Transverse colon (tissue), 4 donors: ENCODE measurements around the gene ABTB2.

Experiments used
- CTCF ChIP-seq, 5 experiments: fragments of 200-600 bp in 3 of 5; fragments of 450-650 bp in 2 of 5; sonication (generic) in 3 of 5; IDR thresholded peaks; 1 replicate in 2 of 5; 2 replicates in 3 of 5; pipeline ENCODE4 v1.5.1; 2016 to 2017; ENCODE audit warnings: antibody characterized with exemption in 5 of 5, inconsistent platforms in 3 of 5, mild to moderate bottlenecking in 2 of 5, moderate library complexity in 1 of 5
- POLR2A ChIP-seq: fragments of 450-650 bp; IDR thresholded peaks from one replicate; pipeline ENCODE4 v1.6.1; 2016; ENCODE audit warnings: antibody characterized with exemption, mild to moderate bottlenecking, moderate library complexity
- POLR2AphosphoS5 ChIP-seq, 3 donors: sonication (generic); formaldehyde crosslinking; IDR thresholded peaks; one replicate each; pipeline ENCODE4 v1.6.1; 2016; ENCODE audit warnings: antibody characterized with exemption in 3 of 3

GRCh38 chr11:34199525-34199924 lies 158.3 kb downstream of the ABTB2 start:
- TF ChIP-seq POLR2A (no peak), CTCF (IDR thresholded peaks at IDR 0.05) (no peak), POLR2AphosphoS5 (IDR thresholded peaks at IDR 0.05) (no peak)
